AG08396 (cell line): Measurements from ENCODE around the gene ZSWIM4.
"Not testable (repeated sequence)": the region's sequence is repeated elsewhere in the genome, so short reads cannot be mapped to it uniquely, and the experiment has no call there.

Experiments used
- DNase-seq: peaks from one replicate; pipeline ENCODE4 v3.0.0; 2012; ENCODE audit warnings: low spot score, mixed read lengths

Gene ZSWIM4

GRCh38 chr19:13849991-13850909, 55.0 kb downstream of the ZSWIM4 start:
- peak; percentile 85 for DNase-seq

DNA sequence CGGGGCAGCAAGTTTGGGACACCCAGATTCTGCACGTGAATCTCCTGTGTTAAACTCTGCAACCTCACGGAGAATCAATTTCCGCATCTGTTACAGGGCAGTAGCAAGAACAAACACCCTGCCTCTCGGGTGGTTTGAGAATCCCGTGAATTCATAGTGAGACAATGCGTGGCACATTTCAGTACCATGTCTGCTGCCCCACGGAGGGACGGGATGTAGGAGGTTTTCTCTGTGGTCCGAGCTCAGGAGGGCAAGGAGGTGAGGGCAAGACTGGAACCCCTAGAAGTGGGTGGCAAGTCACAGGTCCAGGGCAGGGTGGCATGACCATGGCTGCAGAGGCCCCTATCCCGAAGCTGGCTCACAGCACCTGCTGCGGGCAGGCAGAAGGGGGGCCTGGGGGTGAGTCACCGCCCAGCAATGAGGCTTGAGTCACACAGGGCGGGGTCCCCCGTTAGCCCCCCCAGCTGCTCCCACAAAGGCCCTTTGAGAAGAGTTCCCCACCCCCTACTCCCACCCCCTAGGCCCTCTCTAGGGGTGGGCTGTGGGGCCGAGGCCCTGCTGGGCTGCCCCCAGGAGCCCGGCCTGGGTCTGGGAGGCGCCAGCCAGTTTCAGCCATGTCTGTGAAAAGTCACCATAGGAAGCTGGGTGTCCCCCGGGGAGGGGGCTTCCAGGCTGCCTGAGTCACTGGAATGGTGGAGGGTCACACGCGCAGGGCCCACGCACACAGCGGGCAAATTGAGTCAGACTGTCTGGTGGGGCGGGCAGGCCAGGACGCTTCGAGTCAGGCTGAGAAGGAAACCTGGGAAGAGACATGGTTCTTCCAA, 55.9 kb downstream of the ZSWIM4 start:
- peak; percentile 87 for DNase-seq

DNA sequence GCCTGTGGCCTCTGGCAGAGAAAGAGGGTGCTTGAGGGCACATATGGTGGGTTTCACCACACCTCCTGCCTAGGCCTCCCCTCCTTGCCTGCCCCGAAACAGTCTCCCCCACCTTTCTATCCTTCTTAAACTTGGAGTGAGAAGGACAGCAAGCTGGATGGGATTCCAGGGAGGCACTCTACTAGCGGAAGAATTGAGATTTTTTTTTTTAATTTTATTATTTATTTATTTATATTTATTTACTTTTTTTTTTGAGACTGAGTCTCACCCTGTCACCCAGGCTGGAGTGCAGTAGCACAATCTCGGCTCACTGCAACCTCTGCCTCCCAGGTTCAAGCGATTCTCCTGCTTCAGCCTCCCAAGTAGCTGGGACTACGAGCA, 56.5 kb downstream of the ZSWIM4 start:
- not testable (repeated sequence) for DNase-seq

DNA sequence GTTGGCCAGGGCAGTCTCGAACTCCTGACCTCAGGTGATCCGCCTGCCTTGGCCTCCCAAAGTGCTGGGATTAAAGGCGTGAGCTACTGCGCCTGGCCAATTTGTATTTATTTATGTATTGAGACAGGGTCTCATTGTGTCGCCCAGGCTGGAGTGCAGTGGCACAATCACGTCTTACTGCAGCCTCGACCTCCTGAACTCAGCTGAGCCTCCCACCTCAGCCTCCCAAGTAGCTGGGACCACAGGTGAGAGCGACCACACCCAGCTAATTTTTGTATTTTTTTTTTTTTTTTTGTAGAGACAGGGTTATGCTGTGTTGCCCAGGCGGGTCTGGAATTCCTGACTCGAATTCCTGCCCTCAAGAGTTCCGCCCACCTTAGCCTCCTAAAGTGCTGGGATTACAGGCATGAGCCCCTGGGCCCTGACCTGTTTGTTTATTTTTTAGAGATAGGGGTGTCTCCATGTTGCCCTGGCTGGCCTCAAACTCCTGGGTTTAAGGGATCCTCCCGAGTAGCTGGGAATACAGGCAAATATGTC, 57.0 kb downstream of the ZSWIM4 start:
- not testable (repeated sequence) for DNase-seq

GRCh38 chr19:13856497-13856896, 61.3 kb downstream of the ZSWIM4 start:
- no peak for DNase-seq

GRCh38 chr19:13859361-13859880, 64.2 kb downstream of the ZSWIM4 start:
- DNase-seq: no peak

DNA sequence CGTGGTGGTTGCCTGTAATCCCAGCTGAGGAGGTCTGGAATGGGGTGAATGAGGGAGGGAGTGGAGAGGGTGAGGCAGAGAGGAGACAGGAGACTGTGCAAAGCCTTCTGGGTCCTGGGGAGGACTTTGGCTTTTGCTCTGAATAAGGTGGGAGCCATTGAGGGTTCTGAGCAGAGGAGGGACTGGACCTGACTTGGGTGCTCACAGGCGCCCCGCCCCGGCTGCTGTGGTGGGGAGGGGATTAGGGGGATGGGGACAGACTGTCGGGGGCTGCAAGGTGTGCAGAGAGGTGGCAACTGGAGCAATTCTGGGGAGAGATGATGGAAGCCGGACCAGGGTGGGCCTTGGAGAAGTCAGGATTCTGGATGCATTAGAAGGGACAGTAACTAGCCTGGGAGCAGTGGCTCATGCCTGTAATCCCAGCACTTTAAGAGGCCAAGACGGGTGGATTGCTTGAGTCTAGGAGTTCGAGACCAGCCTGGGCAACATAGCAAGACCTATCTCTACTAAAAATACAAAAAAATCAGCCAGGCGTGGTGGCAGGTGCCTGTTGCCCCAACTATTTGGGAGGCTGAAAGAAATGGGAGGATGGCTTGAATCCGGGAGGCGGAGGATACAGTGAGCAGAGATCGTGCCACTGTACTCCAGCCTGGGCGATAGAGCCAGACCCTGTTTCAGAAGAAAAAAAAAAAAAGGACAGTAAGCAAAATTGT, 65.6 kb downstream of the ZSWIM4 start:
- DNase-seq: no peak

DNA sequence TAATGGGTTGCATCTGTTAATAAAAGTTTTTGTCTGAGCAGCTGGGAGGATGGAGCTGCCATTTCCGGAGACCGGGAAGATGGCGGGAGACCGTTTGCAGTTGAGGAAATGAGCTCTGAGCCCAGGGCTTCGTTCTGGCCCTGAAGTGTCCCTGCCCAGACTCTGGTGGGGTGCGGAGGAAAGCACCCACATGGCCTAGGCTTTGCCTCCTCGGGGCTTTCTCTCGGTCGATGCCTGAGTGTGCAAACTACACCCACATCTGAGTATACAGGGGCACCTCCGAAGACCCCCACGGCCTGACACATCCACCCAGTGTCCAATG, 66.1 kb downstream of the ZSWIM4 start:
- DNase-seq: no peak

- DNase-seq: peak; percentile 93
These were observed 66.7 kb downstream of the ZSWIM4 start for GRCh38 chr19:13861714-13862531.

DNA sequence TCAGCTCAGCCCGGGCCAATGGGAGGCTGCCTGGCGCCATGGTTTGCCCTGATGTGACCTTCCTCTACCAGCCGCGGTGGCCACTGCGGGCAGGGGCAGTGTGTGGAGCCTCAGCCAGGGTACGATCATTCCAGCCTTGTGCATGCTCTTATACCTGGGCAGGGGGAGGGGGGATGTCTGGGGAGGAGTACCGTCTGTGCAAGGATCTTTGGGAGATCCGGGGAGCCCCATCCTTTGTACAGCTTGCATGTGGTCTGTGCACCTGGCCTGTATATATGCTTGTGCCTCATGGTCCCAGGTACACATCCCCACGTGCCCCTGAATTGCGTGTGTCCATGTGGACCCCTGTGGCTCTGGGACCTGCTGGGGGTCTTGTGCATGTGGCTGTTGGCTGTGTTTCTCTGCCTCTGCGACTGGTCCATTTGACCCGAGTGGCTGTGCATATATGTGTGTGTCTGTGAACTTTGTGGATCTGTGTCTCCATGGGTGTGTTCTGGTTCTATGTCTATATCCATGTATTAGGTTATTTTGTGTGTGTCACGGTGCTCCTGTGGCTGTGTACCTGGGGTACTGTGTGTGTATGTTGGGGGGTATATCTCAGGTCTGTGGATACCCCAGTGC, 68.9 kb downstream of the ZSWIM4 start:
- DNase-seq: no peak

DNA sequence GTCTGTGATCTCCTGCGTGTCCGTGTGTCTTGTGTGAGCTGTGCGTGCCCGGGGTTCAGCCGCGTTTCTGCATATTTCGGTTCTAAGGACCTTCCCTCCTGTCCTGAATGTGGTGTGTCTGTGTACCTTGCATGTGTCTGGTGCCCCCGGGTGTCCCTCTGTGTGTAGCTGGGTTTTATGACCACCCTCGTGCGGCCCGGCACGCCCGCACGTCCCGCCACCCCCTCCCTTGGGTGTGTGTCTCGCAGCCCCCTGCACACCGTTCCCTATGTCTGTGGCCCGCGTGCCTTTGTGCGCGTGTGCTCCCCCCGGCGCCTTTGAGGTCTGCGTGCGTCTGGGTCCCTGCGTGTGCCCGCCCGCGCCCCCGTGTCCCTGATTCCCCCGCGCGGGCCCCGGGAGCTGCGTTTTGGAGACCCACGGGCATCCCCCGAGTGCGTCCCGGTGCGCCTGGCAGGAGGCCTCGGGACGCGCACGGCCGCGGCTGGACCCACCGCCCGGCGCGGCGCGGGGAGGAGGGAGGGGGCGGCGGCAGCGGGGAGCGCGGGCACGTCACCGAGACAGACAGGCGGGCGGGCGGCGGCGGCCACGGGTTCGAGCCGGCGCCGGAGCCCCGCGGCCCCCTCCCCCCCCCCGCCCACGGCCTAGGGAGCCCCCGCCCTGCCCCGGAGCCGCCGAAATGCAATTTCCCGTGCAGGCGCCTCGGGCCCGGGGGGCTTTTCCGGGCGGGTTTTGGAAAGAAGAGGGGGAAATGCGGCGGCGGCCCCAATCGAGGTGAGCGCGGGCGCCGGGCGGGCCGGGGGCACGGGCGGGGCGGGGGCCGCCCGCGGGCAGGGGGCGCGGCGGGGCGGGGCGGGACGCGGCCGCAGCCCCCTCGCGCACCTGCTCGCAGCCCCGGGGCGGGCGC, 69.7 kb downstream of the ZSWIM4 start:
- peak; percentile 42 for DNase-seq

DNA sequence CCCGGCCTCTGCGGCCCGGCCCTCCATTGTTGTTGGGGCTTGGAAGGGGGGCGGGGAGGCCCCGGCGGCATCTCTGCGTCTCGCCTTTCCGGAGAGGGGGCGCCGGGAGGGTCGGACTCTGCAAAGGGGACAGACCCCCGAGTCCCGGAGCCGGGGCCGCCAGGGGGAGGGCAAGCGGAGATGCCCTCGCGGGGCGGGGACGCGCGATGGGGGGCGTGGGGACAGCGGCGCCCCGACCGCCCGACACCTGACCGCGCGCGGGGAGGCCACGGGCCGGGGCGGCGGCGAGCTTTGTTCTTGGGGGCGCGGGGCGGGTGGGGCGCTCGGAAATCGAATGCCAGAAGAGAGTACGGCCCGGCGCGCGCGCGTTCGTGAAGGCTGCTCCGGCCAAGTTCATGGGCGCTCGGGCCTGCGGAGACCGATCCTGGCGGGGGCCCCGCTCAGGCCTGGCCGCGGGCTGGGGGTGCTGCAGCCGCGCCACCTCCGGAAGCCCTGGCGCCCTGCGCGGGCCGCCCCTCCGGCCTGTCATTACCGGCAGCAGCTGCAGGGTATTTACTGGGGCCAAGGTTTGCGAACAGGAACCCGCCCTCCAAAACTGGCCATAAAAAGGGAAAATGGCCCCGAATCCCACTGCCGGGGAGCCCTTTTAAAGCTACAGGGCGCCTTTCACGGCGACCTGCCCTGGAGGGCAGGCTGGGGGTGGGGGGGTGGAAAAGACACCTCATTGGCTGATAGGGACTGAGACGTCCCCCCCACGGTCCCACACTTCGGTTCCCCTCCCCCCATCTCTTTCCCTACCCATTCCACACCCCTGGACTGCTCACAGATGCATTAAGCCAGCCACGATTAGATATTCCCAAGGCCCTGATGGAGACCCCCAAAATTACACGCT, 70.6 kb downstream of the ZSWIM4 start:
- peak; percentile 70 for DNase-seq

GRCh38 chr19:13866463-13867046, 71.3 kb downstream of the ZSWIM4 start:
- DNase-seq: no peak

DNA sequence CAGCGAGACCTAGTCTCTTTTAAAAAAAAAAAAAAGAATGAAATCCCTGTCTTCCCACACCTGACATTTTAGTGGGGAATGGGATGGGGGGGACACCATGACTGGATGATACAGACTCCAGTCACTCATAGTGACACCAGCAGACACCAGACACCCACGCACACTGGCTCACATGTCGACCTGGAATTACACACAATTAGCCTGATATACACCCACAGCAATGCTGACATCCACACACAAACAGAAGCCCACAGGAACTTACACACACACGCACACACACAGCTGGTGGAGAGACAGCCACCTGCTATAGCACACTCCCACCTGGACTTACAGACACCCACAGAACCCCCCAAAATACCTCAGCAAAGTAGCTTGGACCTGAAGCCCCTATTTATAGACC, 73.4 kb downstream of the ZSWIM4 start:
- DNase-seq: no peak

DNA sequence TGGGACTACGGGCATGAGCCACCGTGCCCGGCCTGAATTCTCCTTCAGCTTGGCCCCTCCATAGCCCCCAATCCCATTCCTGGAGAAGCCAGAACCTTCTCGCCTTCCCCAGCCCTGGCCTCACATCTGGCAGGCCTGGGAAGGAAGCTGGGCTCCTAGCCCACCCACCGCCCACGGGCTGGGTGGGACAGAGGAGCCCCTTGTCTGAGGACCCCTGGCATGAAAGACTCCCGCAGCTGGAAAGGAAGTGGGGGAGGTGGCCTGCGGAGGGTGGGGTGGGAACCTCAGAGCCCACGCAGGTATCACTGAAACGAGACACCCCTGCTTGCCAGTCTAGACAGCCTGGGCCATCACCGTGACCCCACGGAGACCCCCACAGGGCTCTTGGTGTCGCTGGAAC, 74.0 kb downstream of the ZSWIM4 start:
- DNase-seq: no peak

GRCh38 chr19:13870873-13871272, 75.6 kb downstream of the ZSWIM4 start:
- no peak for DNase-seq

DNA sequence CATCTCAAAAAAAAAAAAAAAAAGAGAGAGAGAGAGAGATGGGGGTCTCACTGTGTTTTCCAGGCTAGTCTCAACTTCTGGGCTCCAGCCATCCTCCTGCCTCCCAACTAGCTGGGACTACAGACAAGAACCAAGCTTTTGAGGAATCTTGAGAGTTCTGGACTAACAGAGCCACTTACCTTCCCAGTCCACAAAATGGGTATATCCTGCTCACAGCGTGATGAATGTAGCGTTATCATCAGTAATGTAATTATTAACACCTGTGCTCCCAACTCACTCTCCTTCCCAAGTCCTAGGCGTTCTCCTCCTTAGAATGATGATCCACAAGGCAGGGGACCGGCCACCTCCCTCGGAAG, 77.1 kb downstream of the ZSWIM4 start:
- no peak for DNase-seq

- peak; percentile 59 for DNase-seq
These were observed 77.6 kb downstream of the ZSWIM4 start for GRCh38 chr19:13872695-13873389.
